T-helper 2 cell (primary cell): ENCODE data around the gene COX5B.

Experiments
- DNase-seq, 5 experiments: peaks; one replicate each; pipeline versions ENCODE4 v3.0.0 to v3.0.0-alpha.2; 2012 to 2022

Gene COX5B

DNA sequence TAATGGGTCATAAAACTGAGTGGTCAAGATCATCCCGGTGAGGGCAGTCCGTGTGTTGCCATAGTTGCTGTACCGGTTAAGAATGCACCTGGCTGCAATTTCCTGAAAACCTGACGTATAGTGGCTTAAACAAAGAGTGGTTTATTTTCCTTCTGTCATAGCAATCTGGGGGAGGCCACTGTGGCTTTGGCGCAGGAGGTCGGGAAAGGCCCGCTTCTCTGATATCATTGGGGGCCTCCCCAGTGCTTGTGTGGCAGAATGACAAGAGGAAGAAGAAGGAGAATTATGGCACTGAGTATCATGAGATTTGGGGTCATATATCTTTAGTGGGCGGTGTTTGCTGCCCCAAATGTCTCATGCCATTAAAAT lies 28.0 kb downstream of the COX5B start:
- DNase-seq, result no peak

DNA sequence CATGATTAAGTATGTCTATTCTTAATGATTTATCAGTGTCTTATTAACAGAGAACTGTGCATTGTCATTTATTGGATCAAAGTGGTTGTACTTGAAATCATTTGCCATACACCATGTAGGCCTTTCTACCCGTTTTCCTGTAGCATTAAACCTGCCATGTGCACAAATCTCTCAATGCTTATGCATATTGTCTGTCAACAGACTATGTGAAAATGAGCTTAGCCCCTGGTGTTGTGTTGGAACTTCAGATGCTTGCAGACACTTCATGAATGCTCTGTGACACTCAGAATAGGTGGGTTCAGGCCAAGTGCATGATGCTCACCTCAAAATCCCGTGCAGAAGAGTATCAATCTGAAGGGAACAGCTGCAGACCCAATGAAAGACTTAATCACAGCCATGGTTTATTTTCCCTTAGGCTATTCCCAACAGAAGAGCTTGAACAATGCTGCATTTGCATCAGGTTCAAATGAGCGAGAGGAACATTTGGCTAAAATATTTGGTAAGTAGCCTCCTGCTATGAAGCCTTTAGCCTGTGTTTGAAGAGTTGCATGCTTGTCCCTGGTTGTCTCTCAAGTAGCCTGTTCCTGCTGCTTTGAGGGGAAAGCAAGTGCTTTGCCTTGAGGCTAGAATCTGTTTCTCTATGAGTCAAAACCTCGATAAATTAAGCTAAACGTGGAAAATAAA lies 29.7 kb downstream of the COX5B start:
- no peak for DNase-seq

DNA sequence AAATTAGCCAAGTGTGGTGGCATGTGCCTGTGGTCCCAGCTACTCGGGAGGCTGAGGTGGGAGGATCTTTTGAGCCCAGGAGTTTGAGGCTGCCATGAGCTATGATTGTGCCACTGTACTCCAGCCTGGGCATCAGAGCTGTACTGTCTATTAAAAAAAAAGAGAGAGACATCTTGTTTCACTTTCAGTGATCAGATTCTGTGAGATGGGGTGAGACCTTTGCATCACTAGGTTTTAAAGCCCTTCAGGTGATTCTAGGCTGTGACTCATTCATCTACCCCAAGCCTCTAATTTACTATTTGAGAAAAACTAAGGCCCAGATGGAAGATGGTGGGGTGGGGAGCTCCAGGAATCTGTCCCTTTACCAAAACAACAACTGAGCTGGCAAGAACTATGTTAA lies 30.8 kb downstream of the COX5B start:
- DNase-seq, result peak in 1 of 5 experiments; percentile 72

DNA sequence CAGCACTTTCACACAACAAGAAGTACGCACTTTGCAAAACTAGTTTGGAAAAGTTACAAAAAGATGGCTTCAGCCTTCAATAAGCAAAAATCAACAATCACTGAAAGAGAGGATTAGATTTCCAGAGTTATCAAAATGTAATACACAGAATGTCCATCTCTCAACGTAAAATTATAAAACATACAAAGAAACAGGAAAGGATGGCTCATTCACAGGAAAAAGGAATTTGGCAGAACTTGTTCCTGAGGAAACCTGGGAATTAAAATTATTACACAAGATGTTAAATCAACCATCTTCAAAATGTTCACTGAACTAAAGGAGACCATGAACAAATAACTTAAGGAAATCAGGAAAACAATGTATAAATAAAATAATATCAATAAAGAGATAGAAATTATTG lies 31.6 kb downstream of the COX5B start:
- DNase-seq, result no peak

DNA sequence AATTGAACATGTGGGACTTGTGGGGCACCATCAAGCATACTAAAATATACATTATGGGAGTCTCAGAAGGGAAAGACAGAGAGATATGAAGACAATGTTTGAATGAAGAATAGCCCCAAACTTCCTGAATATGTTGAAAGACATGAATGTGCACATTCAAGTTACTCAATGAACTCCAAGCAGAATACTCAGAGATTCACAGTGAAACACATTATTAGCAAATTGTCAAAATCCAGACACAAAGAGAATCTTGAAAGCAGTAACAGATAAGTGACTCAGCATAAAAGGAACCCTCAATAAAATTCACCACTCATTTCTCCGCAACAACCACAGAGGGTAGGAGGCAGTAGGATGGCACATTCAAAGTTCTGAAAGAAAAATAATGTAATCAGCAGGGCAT lies 32.4 kb downstream of the COX5B start:
- DNase-seq, result no peak

DNA sequence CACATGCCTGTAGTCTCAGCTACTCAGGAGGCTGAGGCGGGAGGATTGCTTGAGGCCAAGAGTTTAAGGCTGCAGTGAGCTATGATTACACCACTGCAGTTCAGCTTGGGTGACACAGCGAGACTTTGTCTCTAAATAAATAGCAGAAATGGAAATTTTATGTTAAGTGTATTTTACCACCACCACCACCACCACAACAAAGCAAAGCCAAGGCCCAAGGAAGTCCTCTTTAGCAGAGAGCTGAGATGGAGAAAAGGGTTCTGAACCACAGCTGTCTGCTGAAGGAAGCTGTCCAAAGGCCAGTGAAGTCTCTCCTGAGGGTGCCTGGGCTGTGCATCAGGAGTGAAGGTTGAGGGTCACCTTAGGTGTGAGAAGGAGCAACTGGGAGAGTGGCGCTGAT lies 41.4 kb downstream of the COX5B start:
- DNase-seq, result peak in 1 of 5 experiments; percentile 73

DNA sequence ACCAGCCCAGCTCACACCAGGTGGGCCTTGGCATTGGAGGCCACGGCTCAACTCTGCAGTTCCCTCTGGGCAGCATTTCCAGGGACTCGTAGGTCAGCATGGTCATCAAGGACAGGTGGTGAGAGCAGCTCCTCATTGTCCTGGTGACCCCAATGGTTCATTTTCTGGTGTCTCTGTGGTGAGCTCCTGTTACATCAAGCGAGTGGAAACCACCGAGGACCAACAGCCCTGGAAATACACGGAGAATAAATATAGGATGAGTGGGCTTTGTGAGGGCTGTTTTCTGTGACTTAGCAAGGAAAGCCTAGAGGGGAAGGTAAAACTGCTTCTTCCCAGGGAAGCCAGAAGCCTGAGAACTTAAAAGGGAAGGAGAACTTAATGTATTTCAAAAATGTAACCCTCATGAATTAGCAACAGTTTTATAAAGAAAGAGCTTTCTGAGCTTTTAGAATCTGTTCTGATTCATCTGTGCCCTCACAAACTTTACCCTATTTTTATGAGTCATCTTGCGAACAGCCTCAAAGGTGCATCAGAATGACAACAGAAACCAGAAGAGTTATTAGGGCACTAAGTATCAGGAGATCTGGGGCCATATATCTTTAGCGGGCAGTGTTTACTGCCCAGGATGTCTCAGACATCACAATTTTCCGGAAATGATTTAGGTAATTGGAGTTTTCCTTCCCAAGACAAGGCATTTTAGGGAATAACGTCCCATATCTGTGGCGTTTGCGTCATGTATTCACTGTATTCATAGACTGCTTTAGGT lies 42.4 kb downstream of the COX5B start:
- peak in 1 of 5 experiments; percentile 85 for DNase-seq

DNA sequence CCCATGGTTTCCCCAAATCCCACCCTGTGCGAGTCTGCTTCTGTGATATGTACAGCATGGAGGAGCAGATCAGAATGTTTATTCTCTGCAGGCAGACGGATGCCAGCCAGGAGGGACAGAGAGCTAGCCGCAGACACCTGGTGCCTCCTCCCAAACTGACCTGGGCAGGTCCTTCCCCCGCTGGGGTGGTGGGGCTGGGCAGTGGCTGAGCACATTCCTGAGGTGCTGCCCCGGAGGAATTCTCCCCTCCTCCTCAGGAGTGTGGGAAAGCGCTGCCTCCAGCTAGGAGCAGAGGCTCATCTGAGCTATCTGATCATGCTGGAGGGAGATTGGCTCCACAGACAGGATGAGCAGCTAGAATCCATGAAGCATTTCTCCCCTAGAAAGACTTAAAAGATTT lies 45.3 kb downstream of the COX5B start:
- DNase-seq, result no peak

DNA sequence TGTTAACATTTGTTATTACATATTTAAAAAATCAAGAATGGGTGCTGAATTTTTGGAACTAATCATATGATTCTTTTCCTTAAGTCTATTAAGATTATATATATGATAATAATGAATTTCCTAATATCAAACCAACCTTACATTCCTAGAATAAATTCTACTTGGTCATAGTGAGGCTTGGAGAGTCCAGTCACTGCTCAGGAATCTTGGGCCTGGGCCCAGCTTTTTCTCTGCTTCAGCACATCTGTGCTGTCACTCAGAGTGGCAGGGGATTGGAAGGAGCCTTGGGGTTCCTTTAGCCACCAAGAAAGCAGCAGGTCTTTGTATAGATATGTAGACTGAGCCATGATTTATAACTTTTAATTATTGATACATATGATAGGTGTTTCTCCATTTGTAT lies 47.6 kb downstream of the COX5B start:
- DNase-seq, result no peak

DNA sequence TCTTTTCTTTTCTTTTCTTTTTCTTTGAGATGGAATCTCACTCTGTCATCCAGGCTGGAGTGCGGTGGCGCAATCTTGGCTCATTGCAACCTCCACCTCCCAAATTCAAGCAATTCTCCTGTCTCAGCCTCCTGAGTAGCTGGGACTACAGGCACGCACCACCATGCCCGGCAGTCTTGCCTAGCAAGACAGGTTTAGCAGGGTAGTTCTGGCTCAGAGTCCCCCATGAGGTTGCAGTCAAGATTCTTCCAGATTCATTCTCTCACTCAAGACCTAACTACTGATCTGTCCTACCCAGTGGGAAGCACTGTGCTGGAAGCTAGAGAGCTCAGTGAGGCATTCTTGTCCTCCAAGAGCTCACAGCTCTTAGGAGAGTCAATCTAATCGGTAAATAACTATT lies 49.9 kb downstream of the COX5B start:
- no peak for DNase-seq

DNA sequence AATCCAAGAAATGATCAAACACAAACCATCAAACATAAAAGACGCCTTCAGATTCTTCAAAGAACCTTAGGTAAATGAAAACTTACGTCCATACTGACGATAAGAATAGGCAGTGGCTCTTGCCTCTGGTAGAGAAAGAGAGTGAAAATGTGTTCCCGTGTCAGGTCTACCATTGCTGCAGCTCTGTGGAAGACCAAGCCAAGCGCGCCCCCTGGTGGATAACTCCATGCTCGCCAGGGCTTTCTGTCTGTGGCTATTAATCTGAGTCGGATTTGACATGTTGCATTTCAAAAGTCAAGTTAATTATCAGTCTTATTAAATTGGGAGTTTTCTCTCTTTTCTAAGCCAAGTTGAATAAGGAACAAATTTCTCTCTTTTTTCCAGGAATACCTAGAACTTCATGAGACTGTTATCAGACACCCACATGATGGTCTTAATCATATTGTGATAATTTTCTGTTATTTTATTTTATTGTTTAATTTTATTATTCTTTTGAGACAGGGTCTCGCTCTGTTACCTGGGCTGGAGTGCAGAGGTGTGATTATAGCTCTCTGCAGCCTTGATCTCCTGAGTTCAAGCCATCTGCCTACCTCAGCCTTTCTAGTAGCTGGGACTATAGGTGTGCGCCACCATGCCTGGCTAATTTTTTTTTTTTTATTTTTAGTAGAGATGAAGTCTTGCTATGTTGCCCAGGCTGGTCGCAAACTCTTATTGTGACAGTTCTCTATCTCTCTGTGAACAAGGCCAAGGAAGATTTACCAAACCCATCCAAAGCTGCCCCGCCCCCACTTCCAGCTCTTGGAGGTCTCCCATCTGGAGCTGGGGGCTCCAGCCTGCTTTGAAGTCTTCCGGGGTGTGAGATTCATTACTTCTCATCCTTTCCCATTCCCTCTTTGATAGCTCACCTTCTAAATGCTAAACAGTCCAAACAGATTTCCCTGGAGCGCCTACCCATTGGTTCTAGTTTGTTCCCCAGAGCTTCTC lies 51.7 kb downstream of the COX5B start:
- DNase-seq, result peak; percentile 74 to 91 (median 87)
